A673 (cell line): ENCODE data around the gene SHISAL1.

ENCODE experiments used
- EZH2 ChIP-seq: fragments of 200-600 bp; sonication (generic); IDR thresholded peaks from 2 replicates; pipeline ENCODE4 v1.6.1; 2017; ENCODE audit warnings: borderline replicate concordance, low read depth, mild to moderate bottlenecking, mixed read lengths, antibody characterized with exemption, low read length; ENCODE audit not compliant: poor library complexity, severe bottlenecking
- TF ChIP-seq, protein P1 (sequence below): fragments of 300-800, 200-600 bp; sonication (generic); conservative IDR thresholded peaks from 2 replicates; pipeline ENCODE4 v1.5.1; 2017; ENCODE audit warnings: low read depth, mild to moderate bottlenecking, antibody characterized with exemption, low read length, moderate library complexity, mixed read lengths

DNA sequence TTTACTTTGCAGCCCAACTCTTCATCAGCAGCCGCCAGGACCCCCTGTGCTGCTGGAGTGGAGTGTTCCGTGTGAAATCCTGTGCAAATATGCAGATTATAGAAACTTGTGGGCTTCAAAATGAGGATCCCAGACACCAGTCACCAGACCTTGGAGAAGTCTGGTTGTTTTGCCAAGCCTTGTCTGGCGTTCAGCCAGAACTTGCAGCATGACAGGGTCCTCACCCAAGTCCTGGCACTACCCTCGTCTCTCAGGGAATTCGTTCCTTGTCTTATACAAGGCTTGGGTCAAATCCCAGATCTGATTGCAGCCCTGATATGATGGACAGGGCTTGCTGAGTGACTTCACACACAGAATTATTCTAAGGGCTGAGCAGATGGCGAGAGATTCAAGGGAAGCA lies 18.9 kb downstream of the SHISAL1 start:
- TF ChIP-seq EZH2 = no peak
- TF ChIP-seq, protein P1, sequence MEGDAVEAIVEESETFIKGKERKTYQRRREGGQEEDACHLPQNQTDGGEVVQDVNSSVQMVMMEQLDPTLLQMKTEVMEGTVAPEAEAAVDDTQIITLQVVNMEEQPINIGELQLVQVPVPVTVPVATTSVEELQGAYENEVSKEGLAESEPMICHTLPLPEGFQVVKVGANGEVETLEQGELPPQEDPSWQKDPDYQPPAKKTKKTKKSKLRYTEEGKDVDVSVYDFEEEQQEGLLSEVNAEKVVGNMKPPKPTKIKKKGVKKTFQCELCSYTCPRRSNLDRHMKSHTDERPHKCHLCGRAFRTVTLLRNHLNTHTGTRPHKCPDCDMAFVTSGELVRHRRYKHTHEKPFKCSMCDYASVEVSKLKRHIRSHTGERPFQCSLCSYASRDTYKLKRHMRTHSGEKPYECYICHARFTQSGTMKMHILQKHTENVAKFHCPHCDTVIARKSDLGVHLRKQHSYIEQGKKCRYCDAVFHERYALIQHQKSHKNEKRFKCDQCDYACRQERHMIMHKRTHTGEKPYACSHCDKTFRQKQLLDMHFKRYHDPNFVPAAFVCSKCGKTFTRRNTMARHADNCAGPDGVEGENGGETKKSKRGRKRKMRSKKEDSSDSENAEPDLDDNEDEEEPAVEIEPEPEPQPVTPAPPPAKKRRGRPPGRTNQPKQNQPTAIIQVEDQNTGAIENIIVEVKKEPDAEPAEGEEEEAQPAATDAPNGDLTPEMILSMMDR = no peak
